Sigmoid colon (tissue), 4 donors: ENCODE data around the gene FXYD2.

ENCODE experiments used
- CTCF ChIP-seq, 4 experiments: fragments of 450-650 bp in 3 of 4; fragments of 200-600 bp in 1 of 4; IDR thresholded peaks; one replicate each; pipeline ENCODE4 v1.5.1; 2016 to 2019; ENCODE audit warnings: antibody characterized with exemption in 4 of 4, mild to moderate bottlenecking in 3 of 4, moderate library complexity in 2 of 4
- EP300 ChIP-seq, 4 donors: sonication (generic); formaldehyde crosslinking; IDR thresholded peaks; one replicate each; pipeline ENCODE4 v1.6.1; 2017; ENCODE audit warnings: antibody characterized with exemption in 4 of 4

GRCh38 chr11:117771841-117772240, 52.7 kb downstream of the FXYD2 start:
- TF ChIP-seq CTCF (IDR thresholded peaks at IDR 0.05) = no peak
- no peak for TF ChIP-seq EP300 (IDR thresholded peaks at IDR 0.05)
